ENCODE data around the gene OPRD1. TPM values are rescaled to one million over a fixed set of nuclear protein-coding genes. Genes with fewer than 3 reads are reported as not detected.

The OPRD1 gene
- total RNA-seq, 1 experiment from 2014 or later = not detected

- no peaks in the 10 kb centered on the region for H3K36me3 ChIP-seq (ENCODE audit: insufficient read depth, low read length)
- no peak overlapping the region for H3K4me3 ChIP-seq (ENCODE audit: low read length)
- H4K20me1 ChIP-seq (ENCODE audit: insufficient read depth, low read depth, low read length) = no peaks in the 10 kb centered on the region
- no peak overlapping the region for H2AFZ ChIP-seq (ENCODE audit: low read length)
- no peak overlapping the region for H3K27ac ChIP-seq (ENCODE audit: low read length)
- DNase-seq = no peak
- H3K79me2 ChIP-seq (ENCODE audit: low read length) = no peaks in the 10 kb centered on the region
- no peaks in the 10 kb centered on the region for H3K9me2 ChIP-seq (replicated peaks; ENCODE audit: insufficient read depth, low read length)
- H3K4me2 ChIP-seq (ENCODE audit: low read depth, low read length, poor library complexity, severe bottlenecking) = no peak overlapping the region
- no peak overlapping the region for H3K9ac ChIP-seq (ENCODE audit: low read length)
- no peaks in the 10 kb centered on the region for H3K4me1 ChIP-seq (ENCODE audit: low read length)
- H3K9me3 ChIP-seq (ENCODE audit: low read length) = no peaks in the 10 kb centered on the region
- no peaks in the 10 kb centered on the region for H3K27me3 ChIP-seq (ENCODE audit: low read length)
These were observed 88.6 kb downstream of the OPRD1 start for GRCh38 chr1:28900562-28900961.

GRCh38 chr1:28902738-28903137 is 90.8 kb downstream of the OPRD1 start:
- Histone ChIP-seq H3K9ac (ENCODE audit: low read length) (no peak overlapping the region), H3K27ac (ENCODE audit: low read length) (no peak overlapping the region), H3K36me3 (ENCODE audit: insufficient read depth, low read length) (no peaks in the 10 kb centered on the region), H3K79me2 (ENCODE audit: low read length) (no peaks in the 10 kb centered on the region), H4K20me1 (ENCODE audit: insufficient read depth, low read depth, low read length) (no peaks in the 10 kb centered on the region), H3K4me2 (ENCODE audit: low read depth, low read length, poor library complexity, severe bottlenecking) (no peak overlapping the region), H3K4me1 (ENCODE audit: low read length) (no peaks in the 10 kb centered on the region), H3K4me3 (ENCODE audit: low read length) (no peak overlapping the region), H3K9me2 (replicated peaks; ENCODE audit: insufficient read depth, low read length) (no peaks in the 10 kb centered on the region), H2AFZ (ENCODE audit: low read length) (no peak overlapping the region), H3K27me3 (ENCODE audit: low read length) (no peaks in the 10 kb centered on the region), H3K9me3 (ENCODE audit: low read length) (no peaks in the 10 kb centered on the region)
- DNase-seq = no peak

GRCh38 chr1:28905921-28906666 is 94.1 kb downstream of the OPRD1 start:
- H2AFZ ChIP-seq (ENCODE audit: low read length) = no peak overlapping the region
- no peak overlapping the region for H3K4me2 ChIP-seq (ENCODE audit: low read depth, low read length, poor library complexity, severe bottlenecking)
- H3K36me3 ChIP-seq (ENCODE audit: insufficient read depth, low read length) = no peaks in the 10 kb centered on the region
- no peaks in the 10 kb centered on the region for H4K20me1 ChIP-seq (ENCODE audit: insufficient read depth, low read depth, low read length)
- H3K9me3 ChIP-seq (ENCODE audit: low read length) = no peaks in the 10 kb centered on the region
- no peaks in the 10 kb centered on the region for H3K9me2 ChIP-seq (replicated peaks; ENCODE audit: insufficient read depth, low read length)
- H3K4me3 ChIP-seq (ENCODE audit: low read length) = no peak overlapping the region
- no peak for DNase-seq
- no peaks in the 10 kb centered on the region for H3K79me2 ChIP-seq (ENCODE audit: low read length)
- no peaks in the 10 kb centered on the region for H3K27me3 ChIP-seq (ENCODE audit: low read length)
- no peaks in the 10 kb centered on the region for H3K4me1 ChIP-seq (ENCODE audit: low read length)
- H3K27ac ChIP-seq (ENCODE audit: low read length) = no peak overlapping the region
- no peak overlapping the region for H3K9ac ChIP-seq (ENCODE audit: low read length)

- no peaks in the 10 kb centered on the region for H3K9me3 ChIP-seq (ENCODE audit: low read length)
- no peaks in the 10 kb centered on the region for H3K79me2 ChIP-seq (ENCODE audit: low read length)
- H3K4me2 ChIP-seq (ENCODE audit: low read depth, low read length, poor library complexity, severe bottlenecking) = no peak overlapping the region
- H3K4me1 ChIP-seq (ENCODE audit: low read length) = peaks cover 9% of the 10 kb centered on the region
- no peak overlapping the region for H2AFZ ChIP-seq (ENCODE audit: low read length)
- H4K20me1 ChIP-seq (ENCODE audit: insufficient read depth, low read depth, low read length) = no peaks in the 10 kb centered on the region
- H3K27ac ChIP-seq (ENCODE audit: low read length) = no peak overlapping the region
- H3K27me3 ChIP-seq (ENCODE audit: low read length) = no peaks in the 10 kb centered on the region
- no peaks in the 10 kb centered on the region for H3K9me2 ChIP-seq (replicated peaks; ENCODE audit: insufficient read depth, low read length)
- no peak overlapping the region for H3K4me3 ChIP-seq (ENCODE audit: low read length)
- no peak overlapping the region for H3K9ac ChIP-seq (ENCODE audit: low read length)
- H3K36me3 ChIP-seq (ENCODE audit: insufficient read depth, low read length) = no peaks in the 10 kb centered on the region
- no peak for DNase-seq
These were observed 97.2 kb downstream of the OPRD1 start for GRCh38 chr1:28909198-28909597.

DNA sequence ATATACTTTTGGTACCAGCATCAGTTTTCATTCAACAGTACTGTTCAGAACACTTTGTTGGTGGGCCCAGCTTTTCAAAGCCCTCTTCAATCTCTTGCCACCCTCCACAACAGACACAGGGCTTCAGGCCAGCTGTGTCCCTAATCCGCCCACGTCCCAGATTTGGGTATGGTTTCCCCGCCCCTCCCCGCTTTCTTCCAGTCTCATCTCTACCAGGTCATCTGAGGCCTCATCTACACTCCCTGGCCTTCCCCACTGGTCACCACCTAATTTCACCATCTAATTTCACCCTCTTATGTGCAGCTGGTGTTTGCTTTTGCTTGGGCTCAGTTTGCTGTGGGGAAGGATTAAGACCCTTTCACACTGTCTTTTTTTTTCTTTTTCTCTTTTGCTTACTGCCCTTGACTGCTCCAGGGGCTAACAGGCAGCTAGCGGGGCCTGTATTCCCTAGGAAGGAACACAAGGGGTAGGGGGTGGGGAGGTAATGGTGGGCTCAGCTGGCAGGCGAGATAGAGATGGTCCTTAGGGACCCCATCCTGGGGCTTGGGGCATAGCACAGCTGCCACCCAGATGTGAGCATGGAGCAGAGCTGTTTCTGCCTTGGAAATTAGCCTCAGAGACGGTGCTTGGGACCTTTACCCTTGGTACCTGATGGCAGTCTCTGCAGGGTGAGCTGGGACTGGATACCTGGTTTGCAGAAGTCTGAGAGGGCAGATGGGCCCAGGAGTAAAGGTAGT is 98.6 kb downstream of the OPRD1 start:
- DNase-seq = no peak
- H3K27ac ChIP-seq (ENCODE audit: low read length) = no peak overlapping the region
- H3K36me3 ChIP-seq (ENCODE audit: insufficient read depth, low read length) = no peaks in the 10 kb centered on the region
- H3K9me2 ChIP-seq (replicated peaks; ENCODE audit: insufficient read depth, low read length) = no peaks in the 10 kb centered on the region
- H3K4me1 ChIP-seq (ENCODE audit: low read length) = peaks cover 19% of the 10 kb centered on the region
- H4K20me1 ChIP-seq (ENCODE audit: insufficient read depth, low read depth, low read length) = no peaks in the 10 kb centered on the region
- H3K4me2 ChIP-seq (ENCODE audit: low read depth, low read length, poor library complexity, severe bottlenecking) = no peak overlapping the region
- H3K4me3 ChIP-seq (ENCODE audit: low read length) = no peak overlapping the region
- no peaks in the 10 kb centered on the region for H3K9me3 ChIP-seq (ENCODE audit: low read length)
- H3K79me2 ChIP-seq (ENCODE audit: low read length) = no peaks in the 10 kb centered on the region
- no peak overlapping the region for H3K9ac ChIP-seq (ENCODE audit: low read length)
- no peaks in the 10 kb centered on the region for H3K27me3 ChIP-seq (ENCODE audit: low read length)
- no peak overlapping the region for H2AFZ ChIP-seq (ENCODE audit: low read length)

GRCh38 chr1:28913786-28914227 is 101.8 kb downstream of the OPRD1 start:
- peak overlapping the region; percentile 96 for H2AFZ ChIP-seq (ENCODE audit: low read length)
- H3K9ac ChIP-seq (ENCODE audit: low read length) = peak overlapping the region; percentile 71
- no peaks in the 10 kb centered on the region for H3K9me3 ChIP-seq (ENCODE audit: low read length)
- H3K79me2 ChIP-seq (ENCODE audit: low read length) = no peaks in the 10 kb centered on the region
- no peak for DNase-seq
- H3K9me2 ChIP-seq (replicated peaks; ENCODE audit: insufficient read depth, low read length) = no peaks in the 10 kb centered on the region
- H4K20me1 ChIP-seq (ENCODE audit: insufficient read depth, low read depth, low read length) = peaks cover 5% of the 10 kb centered on the region; the same call in 1 of the 2 replicates
- no peaks in the 10 kb centered on the region for H3K27me3 ChIP-seq (ENCODE audit: low read length)
- peaks cover 22% of the 10 kb centered on the region for H3K4me1 ChIP-seq (ENCODE audit: low read length)
- H3K4me3 ChIP-seq (ENCODE audit: low read length) = peak overlapping the region; percentile 72
- H3K27ac ChIP-seq (ENCODE audit: low read length) = no peak overlapping the region
- H3K4me2 ChIP-seq (ENCODE audit: low read depth, low read length, poor library complexity, severe bottlenecking) = peak overlapping the region; percentile 75
- H3K36me3 ChIP-seq (ENCODE audit: insufficient read depth, low read length) = no peaks in the 10 kb centered on the region

- Histone ChIP-seq H3K4me3 (ENCODE audit: low read length) (peak within 1 kb of the TSS; percentile 72), H3K9ac (ENCODE audit: low read length) (peak within 1 kb of the TSS; percentile 72), H3K4me2 (ENCODE audit: low read depth, low read length, poor library complexity, severe bottlenecking) (peak within 1 kb of the TSS; percentile 75), H3K9me2 (replicated peaks; ENCODE audit: insufficient read depth, low read length) (no peaks in the 10 kb centered on the region), H3K79me2 (ENCODE audit: low read length) (no peaks in the 10 kb centered on the region), H3K4me1 (ENCODE audit: low read length) (peaks cover 22% of the 10 kb centered on the region), H3K9me3 (ENCODE audit: low read length) (no peaks in the 10 kb centered on the region), H4K20me1 (ENCODE audit: insufficient read depth, low read depth, low read length) (peaks cover 5% of the 10 kb centered on the region; the same call in 1 of the 2 replicates), H3K36me3 (ENCODE audit: insufficient read depth, low read length) (no peaks in the 10 kb centered on the region), H3K27ac (ENCODE audit: low read length) (no peak within 1 kb of the TSS), H3K27me3 (ENCODE audit: low read length) (no peaks in the 10 kb centered on the region), H2AFZ (ENCODE audit: low read length) (peak within 1 kb of the TSS; percentile 96)
- DNase-seq = peak; percentile 98
These were observed 102.5 kb downstream of the OPRD1 start, which contains the start of gene EPB41 for GRCh38 chr1:28914228-28915030. Gene EPB41, plus strand, starts transcription at chr1:28914569. Its CDS starts 72,869 bp downstream, at chr1:28987438.
